DND-41 (cell line): ENCODE results near the gene CALML4.

Source experiments
- ATAC-seq: fragments of 200-7000 bp; cut with Tn5 transposase; 3 replicates; pipeline ENCODE4 v1.9.1; 2021; ENCODE audit warnings: low read depth; ENCODE audit not compliant: insufficient read depth
- DNase-seq: peaks from one replicate; pipeline ENCODE4 v3.0.0-alpha.2; 2020
- H2AFZ ChIP-seq: 2 replicates; pipeline ENCODE4 v1.6.0; 2012; ENCODE audit warnings: low read depth, low read length
- H3K27ac ChIP-seq: 2 replicates; pipeline ENCODE4 v1.5.1; 2012; ENCODE audit warnings: low read length, inconsistent platforms
- H3K27me3 ChIP-seq: fragments of 200-600 bp; sonication (generic); 2 replicates; pipeline ENCODE4 v1.6.0; 2012; ENCODE audit warnings: low read length, mild to moderate bottlenecking, inconsistent platforms; ENCODE audit not compliant: insufficient read depth, poor library complexity
- H3K36me3 ChIP-seq: 2 replicates; pipeline ENCODE4 v1.5.1; 2012; ENCODE audit warnings: low read length, inconsistent platforms; ENCODE audit not compliant: insufficient read depth
- H3K4me1 ChIP-seq: 2 replicates; pipeline ENCODE4 v1.5.1; 2012; ENCODE audit warnings: mild to moderate bottlenecking, low read length; ENCODE audit not compliant: insufficient read depth
- H3K4me2 ChIP-seq: 2 replicates; pipeline ENCODE4 v1.6.0; 2012; ENCODE audit warnings: mild to moderate bottlenecking, moderate library complexity, low read length, inconsistent platforms; ENCODE audit not compliant: insufficient read depth
- H3K4me3 ChIP-seq, 2 experiments: fragments of 200-600 bp in 1 of 2; shearing (Covaris generic) in 1 of 2; 2 replicates each; pipeline ENCODE4 v1.5.1; 2012 to 2016; ENCODE audit warnings: inconsistent platforms in 2 of 2, low read length in 2 of 2, mild to moderate bottlenecking in 2 of 2, low read depth in 1 of 2, moderate library complexity in 1 of 2
- H3K79me2 ChIP-seq: 2 replicates; pipeline ENCODE4 v1.6.0; 2012; ENCODE audit warnings: low read length, inconsistent platforms; ENCODE audit not compliant: insufficient read depth
- H3K9ac ChIP-seq: 2 replicates; pipeline ENCODE4 v1.6.0; 2012; ENCODE audit warnings: low read depth, mild to moderate bottlenecking, inconsistent platforms, low read length, moderate library complexity
- H3K9me3 ChIP-seq: 2 replicates; pipeline ENCODE4 v1.5.1; 2012; ENCODE audit warnings: low read length, moderate library complexity, mild to moderate bottlenecking, inconsistent platforms; ENCODE audit not compliant: insufficient read depth, severe bottlenecking
- H4K20me1 ChIP-seq: 2 replicates; pipeline ENCODE4 v1.6.0; 2012; ENCODE audit warnings: low read length; ENCODE audit not compliant: insufficient read depth
- EZH2 ChIP-seq: IDR thresholded peaks from 3 replicates; pipeline ENCODE4 v1.6.1; 2012; ENCODE audit warnings: borderline replicate concordance, low read depth, mild to moderate bottlenecking, moderate library complexity, low read length, inconsistent platforms; ENCODE audit not compliant: severe bottlenecking
- TF ChIP-seq, protein P1 (sequence below): IDR thresholded peaks from 2 replicates; pipeline ENCODE4 v1.5.1; 2012; ENCODE audit warnings: borderline replicate concordance, low read length, moderate library complexity, mild to moderate bottlenecking; ENCODE audit not compliant: poor library complexity, severe bottlenecking; ENCODE audit errors: extremely low read depth

Gene CALML4

DNA sequence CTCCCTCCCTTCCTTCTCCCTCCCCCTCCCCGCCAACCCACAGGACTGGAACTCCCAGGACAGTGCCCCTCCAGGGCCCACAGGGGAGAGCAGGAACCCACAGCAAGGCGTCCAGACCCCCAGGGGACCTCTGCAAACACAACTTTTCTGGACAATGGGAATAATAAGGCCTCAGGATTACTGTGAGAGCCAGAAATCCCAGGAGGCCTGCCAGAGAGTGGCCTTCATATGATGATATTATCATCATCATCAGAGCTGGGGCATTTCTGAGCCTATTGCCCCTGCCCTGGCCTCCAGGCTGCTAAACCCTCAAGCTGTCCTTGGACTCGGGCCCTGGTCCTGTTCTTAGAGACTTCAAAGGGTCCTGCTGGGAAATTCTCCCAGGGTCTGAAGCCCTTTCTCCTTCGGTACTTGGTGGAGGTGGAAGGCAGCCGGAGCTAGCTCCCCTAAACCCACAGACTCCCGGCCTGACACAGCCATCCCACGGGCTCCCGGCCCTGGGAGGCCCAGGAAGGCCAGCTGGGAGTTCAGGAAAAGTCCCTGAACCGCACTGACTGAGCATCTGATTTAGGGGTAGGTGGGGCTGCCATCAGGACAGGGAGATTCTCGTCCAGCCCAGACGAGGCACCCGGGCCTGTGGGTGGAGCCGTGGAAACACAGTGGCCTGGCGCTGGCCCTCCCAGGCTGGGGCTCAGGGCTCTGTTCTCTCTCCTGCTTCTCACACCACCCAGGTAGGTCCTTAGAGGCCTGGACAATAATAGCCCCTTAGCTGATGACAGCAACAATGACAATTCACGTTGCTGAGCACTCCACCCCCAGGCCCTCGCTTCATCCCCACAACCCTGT, 4.9 kb downstream of the CALML4 start:
- Histone ChIP-seq H3K4me1 (no peaks in the 10 kb centered on the region), H3K36me3 (peaks cover 16% of the 10 kb centered on the region), H3K4me3 (no peak overlapping the region), H3K4me2 (no peak overlapping the region), H4K20me1 (peaks cover 17% of the 10 kb centered on the region), H3K27me3 (no peaks in the 10 kb centered on the region), H3K9ac (no peak overlapping the region), H3K27ac (no peak overlapping the region), H3K79me2 (no peaks in the 10 kb centered on the region; the same call in 1 of the 2 replicates), H3K9me3 (no peaks in the 10 kb centered on the region), H2AFZ (no peak overlapping the region)
- ATAC-seq = no peak
- TF ChIP-seq EZH2 = no peak
- TF ChIP-seq, protein P1, sequence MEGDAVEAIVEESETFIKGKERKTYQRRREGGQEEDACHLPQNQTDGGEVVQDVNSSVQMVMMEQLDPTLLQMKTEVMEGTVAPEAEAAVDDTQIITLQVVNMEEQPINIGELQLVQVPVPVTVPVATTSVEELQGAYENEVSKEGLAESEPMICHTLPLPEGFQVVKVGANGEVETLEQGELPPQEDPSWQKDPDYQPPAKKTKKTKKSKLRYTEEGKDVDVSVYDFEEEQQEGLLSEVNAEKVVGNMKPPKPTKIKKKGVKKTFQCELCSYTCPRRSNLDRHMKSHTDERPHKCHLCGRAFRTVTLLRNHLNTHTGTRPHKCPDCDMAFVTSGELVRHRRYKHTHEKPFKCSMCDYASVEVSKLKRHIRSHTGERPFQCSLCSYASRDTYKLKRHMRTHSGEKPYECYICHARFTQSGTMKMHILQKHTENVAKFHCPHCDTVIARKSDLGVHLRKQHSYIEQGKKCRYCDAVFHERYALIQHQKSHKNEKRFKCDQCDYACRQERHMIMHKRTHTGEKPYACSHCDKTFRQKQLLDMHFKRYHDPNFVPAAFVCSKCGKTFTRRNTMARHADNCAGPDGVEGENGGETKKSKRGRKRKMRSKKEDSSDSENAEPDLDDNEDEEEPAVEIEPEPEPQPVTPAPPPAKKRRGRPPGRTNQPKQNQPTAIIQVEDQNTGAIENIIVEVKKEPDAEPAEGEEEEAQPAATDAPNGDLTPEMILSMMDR = no peak
- no peak for DNase-seq

DNA sequence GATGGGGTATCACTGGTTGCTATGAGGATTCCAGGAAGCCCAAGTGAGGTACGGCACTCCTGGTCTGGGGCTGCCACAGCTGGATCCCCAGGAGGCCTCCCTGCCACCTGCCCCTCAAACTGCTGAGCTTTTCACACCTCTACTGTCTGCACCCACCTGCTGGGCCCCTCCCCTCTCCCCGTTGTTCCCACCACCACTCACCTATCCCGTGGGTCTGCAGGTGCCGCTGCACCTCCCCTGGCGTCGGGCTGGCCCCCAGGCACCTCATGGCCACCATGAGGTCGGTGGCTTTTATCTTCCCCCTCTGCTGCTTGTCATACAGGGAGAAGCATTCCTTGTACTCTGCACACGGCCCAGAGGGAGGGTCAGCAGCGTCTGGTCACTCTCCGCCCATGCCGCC, 5.8 kb downstream of the CALML4 start:
- Histone ChIP-seq H4K20me1 (peaks cover 17% of the 10 kb centered on the region; the same call in 1 of the 2 replicates), H3K79me2 (no peaks in the 10 kb centered on the region; the same call in 1 of the 2 replicates), H3K36me3 (peaks cover 16% of the 10 kb centered on the region), H2AFZ (no peak overlapping the region), H3K4me1 (no peaks in the 10 kb centered on the region), H3K4me2 (no peak overlapping the region), H3K27ac (no peak overlapping the region), H3K4me3 (no peak overlapping the region), H3K9ac (no peak overlapping the region), H3K27me3 (no peaks in the 10 kb centered on the region), H3K9me3 (no peaks in the 10 kb centered on the region)
- TF ChIP-seq EZH2 = no peak
- TF ChIP-seq, protein P1 = no peak
- DNase-seq = no peak
- no peak for ATAC-seq

DNA sequence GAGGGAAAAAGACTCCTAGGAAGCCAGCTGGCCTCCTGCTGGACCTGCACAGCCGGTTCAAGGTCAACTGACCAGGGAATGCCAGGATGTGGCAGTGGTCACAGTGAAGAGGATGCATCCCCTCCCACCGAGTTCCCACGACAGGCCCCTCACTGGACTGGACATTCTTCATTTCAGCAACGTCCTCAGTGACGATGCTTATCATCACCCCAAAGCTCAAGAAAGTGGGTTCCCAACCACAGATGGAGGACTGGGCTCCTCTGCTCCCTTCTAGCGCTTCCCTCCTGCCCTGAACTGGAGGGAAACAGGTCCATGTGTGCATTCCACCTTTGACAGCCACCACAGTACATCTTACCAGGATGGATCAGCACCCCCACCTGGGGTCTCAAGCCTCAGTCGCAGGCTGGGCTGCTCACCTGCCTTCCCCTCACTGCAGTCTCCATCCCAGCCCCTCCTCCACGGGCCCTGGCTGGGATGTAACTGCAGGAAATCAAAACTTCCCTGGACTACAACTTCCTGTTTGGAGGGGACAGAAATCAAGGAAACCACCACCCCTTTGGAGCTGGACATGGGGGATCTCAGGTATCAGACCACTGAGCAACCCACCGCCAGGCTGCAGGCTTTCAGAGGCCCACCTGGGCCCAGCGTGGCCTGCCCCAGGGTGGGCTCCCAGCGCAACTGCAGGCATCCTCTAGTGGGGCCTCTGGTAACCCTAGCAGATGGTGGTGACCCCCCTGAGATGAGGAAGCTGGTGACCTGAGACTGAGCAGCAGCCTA, 7.3 kb downstream of the CALML4 start:
- H3K4me3 ChIP-seq = no peak overlapping the region
- ATAC-seq (no peak), DNase-seq (no peak)
- H3K79me2 ChIP-seq = no peaks in the 10 kb centered on the region; the same call in 1 of the 2 replicates
- H3K36me3 ChIP-seq = peaks cover 25% of the 10 kb centered on the region
- peaks cover 17% of the 10 kb centered on the region; the same call in 1 of the 2 replicates for H4K20me1 ChIP-seq
- no peaks in the 10 kb centered on the region for H3K9me3 ChIP-seq
- H3K4me1 ChIP-seq = no peaks in the 10 kb centered on the region
- H2AFZ ChIP-seq = no peak overlapping the region
- H3K27me3 ChIP-seq = no peaks in the 10 kb centered on the region
- H3K9ac ChIP-seq = no peak overlapping the region
- H3K4me2 ChIP-seq = no peak overlapping the region
- no peak overlapping the region for H3K27ac ChIP-seq
- TF ChIP-seq EZH2 = no peak
- TF ChIP-seq, protein P1 = no peak
